GM10266 (cell line): Measurements from ENCODE around the gene SFRP2.
A peak's percentile ranks its signal among the peaks of the same experiment; 100 is the strongest.

Experiments
- DNase-seq: peaks from one replicate; pipeline ENCODE4 v3.0.0; 2012; ENCODE audit errors: extremely low spot score
- CTCF ChIP-seq: IDR thresholded peaks from 2 replicates; pipeline ENCODE4 v1.5.1; 2012; ENCODE audit warnings: mild to moderate bottlenecking, low read depth; ENCODE audit not compliant: control insufficient read depth, insufficient read depth; ENCODE audit errors: missing control alignments

The SFRP2 gene

GRCh38 chr4:153798901-153799693, 10.2 kb upstream of the SFRP2 start:
- no peak for TF ChIP-seq CTCF

GRCh38 chr4:153798420-153798819, 9.5 kb upstream of the SFRP2 start:
- no peak for DNase-seq
- no peak for TF ChIP-seq CTCF

More at GRCh38 chr4:153798901-153799693, 10.2 kb upstream of the SFRP2 start:
- no peak for DNase-seq

GRCh38 chr4:153794006-153794405, 5.1 kb upstream of the SFRP2 start:
- no peak for TF ChIP-seq CTCF
- no peak for DNase-seq

- no peak for DNase-seq
- TF ChIP-seq CTCF: no peak
Measured at GRCh38 chr4:153792618-153793247, 3.9 kb upstream of the SFRP2 start.

- peak; percentile 38 for DNase-seq
Measured at GRCh38 chr4:153791746-153792617, 3.1 kb upstream of the SFRP2 start.

GRCh38 chr4:153790962-153791551, 2.2 kb upstream of the SFRP2 start:
- no peak for TF ChIP-seq CTCF
- peak; percentile 37 for DNase-seq

More at GRCh38 chr4:153791746-153792617, 3.1 kb upstream of the SFRP2 start:
- no peak for TF ChIP-seq CTCF
